ENCODE data around the gene SYT17.

SYT17 gene

DNA sequence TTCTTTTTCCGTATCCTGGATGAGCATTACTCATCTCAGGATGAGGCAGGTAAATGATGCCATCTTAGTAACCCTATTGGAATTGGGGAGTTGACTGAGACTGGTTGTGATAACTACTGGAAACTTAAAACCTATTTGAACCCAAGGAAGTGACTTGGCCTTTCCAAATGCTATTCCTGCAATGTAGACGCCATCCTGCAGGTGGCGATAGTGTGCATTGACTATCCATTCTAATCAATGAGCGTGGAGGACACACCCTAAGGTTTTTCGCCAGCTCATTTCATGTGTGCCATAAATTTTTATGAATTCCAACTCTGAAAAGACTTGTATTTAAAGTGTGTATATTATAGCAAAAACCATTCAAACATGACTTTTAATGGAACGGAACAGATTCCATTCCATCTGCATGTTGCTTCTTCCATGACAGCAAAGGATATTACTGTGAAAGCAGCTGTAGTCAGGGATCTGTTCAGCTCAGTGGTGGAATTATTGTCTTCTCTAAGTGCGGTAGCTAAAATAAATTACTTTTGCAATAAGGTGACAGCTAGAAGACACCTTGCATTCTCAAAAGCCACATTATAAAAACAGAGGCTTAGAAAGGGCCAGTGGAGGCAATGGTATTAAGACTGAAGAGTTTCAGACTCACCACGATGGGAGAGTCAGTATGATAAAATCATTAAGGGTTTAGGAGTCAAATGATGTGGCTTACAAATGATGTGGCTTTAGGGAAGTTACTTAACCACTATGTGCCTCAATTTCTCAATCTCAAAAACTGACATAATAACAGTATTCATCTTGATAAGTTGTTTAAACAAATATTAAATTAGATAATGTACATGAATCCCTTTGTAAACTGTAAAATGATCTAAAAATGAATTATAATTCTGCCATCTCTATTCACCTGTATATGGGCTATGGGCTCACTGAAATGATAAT lies 55.5 kb downstream of the SYT17 start:
- peak; percentile 5 for DNase-seq

DNA sequence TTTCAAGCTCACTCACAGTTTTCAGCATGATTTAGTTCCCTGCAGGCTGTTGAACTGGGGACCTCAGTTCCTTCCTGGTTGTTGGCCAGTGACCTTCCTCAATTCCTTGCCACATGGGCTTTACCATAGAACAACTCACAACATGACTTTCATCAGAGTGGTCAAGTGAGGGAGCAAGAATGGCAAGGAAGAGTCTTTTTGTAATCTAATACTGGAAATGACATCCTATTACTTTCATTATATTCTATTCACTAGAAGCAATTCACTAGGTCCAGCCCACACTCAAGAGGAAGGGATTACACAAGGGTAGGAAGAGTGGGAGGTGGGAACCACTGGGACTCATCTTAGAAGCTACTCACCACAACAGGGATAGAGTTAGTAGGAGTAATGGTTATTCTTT lies 57.6 kb downstream of the SYT17 start:
- DNase-seq: no peak

DNA sequence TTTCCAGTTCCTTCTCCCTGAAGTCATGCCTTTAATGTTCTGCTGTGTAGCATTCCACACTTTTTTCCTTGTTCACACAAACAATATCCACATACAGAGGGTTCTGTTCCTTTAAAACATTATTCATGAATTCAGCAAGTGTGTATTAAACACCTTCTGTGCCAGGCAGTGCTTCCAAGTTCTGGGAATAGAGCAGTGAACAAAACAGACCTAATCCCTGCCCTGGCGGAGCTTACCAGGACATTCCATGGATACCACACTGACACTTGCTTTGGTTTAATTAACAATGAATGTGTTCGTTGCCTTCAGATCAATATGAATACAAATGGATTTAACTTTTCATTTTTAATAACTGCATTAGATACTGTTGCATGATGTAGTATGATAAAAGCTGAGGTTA lies 59.6 kb downstream of the SYT17 start:
- DNase-seq: no peak

DNA sequence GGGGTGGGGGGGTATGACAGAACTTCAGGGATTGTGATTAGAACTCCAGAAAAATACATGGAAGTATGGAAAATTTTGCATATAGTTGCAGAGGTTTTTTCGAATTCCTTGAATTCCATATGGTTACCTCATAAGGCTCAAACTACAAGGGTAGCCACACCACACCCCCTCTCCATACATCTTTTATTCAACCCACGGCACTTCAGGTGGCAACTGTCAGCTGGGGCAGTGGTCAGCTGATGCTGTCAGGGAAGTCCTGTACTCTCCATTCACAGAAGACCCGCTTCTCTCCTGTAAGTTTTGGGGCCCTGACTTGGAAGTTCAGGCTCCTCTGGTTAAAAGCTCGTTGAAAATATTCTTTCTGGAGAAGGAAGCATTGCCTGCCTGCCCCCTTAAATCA lies 60.0 kb downstream of the SYT17 start:
- DNase-seq: no peak

DNA sequence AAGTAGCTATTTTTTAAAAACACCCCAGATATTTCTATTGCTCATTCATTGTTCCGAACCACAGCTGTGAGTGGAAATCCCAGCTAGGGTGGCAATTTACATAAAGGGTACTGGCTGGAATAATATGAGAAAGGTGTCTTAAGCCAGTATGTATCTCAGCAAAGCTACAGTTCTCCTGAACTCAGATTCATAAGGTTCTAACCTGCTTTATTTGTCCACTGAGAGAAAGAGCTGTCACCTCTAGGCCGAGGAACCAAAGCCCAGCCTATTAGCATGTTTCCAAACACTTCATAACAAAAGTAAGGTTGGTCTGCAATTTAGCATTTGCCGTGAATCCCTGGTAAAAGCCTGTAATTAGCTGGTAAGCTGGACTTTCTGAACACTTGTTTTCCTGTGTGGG lies 60.5 kb downstream of the SYT17 start:
- DNase-seq: no peak

DNA sequence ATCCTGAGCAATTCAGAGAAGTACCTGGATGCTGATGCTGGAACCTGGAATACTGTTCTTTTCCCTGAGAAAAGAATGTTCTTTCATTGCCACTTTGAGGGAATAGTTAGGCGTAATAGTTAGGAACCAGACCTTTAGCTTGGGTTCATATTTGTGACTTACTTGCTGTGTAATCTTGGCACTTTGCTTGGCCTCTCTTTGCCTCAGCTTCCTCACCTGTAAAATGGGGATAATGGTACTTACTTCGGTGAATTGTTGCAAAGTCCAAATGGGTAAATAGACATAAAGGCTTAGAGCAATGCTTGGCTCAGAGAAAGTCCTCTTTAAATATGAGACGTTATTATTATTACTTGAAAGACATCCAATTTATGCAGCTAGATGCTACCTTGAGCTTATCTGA lies 62.5 kb downstream of the SYT17 start:
- DNase-seq: no peak

DNA sequence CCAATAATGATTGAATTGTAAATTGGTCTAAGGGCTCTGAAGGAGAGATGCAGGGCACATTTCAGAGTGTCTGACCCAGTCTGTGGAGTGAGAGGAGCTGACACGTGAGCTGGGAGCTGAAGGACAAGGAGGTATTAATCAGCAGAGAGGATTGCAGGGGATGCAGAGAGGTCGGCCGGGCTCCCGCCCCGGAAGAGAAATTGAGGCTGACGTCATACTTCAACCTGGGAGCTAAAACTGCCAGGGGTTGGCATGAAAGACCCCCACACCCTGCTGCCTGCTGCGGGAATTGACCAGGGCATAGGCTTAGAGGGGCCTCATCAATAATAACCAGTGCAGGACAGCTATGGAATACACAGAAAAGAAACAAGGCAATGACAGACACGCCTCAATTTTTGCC lies 63.8 kb downstream of the SYT17 start:
- DNase-seq: no peak

DNA sequence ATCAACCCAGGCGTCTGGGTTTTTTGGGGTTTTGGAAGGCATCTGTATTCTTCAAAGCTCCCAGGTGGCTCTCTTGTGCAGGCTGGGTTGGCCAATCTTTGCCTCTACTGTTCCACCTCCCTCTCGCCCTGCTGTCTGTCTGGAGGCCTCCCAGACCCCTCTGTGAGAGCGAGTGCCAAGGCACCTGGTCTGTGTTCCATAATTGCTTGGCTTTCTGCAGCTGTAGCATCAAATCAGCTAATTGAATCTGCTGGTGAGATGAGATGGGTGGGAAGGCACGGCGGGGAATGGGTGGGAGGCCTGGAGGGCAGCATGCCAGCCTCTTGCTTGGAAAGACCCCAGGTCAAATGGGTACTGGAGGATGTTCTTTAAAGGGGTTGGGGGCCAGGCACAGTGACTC lies 64.9 kb downstream of the SYT17 start:
- DNase-seq: no peak

DNA sequence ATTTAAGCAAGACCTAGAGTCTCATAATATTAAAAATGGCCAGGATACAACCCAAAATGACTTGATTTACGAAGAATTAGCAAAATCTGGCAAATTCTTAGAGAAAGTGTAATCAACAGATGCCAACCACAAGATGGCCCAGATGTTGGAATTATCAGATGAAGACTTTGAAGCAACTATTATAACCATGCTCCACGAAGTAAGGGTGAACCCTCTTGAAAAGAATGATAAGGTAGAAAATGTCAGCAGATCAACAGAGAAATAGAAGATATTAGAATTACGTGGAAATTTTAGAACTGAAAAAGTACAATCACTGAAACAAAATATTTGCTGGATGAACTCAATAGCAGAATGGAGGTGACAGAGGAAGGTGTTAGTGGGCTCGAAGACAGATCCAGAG lies 67.4 kb downstream of the SYT17 start:
- no peak for DNase-seq

DNA sequence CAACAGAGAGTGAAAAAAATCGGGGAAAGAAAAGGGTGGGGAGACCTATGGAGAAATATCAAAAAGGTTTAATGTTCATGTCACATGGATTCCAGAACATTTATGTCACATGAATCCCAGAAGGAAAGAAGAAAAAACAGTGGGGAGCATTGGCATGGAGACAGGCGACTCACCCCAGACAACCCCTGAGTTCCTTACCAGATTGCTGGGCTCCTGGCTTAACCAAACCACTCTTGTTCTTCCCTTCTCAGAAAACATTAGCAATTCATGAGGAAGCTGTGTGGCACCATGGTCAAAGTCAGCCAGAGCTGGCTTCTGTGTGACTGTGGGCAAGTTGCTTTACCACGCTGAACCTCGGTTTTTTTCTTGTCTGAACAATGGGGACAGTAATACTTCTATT lies 67.8 kb downstream of the SYT17 start:
- DNase-seq: no peak

DNA sequence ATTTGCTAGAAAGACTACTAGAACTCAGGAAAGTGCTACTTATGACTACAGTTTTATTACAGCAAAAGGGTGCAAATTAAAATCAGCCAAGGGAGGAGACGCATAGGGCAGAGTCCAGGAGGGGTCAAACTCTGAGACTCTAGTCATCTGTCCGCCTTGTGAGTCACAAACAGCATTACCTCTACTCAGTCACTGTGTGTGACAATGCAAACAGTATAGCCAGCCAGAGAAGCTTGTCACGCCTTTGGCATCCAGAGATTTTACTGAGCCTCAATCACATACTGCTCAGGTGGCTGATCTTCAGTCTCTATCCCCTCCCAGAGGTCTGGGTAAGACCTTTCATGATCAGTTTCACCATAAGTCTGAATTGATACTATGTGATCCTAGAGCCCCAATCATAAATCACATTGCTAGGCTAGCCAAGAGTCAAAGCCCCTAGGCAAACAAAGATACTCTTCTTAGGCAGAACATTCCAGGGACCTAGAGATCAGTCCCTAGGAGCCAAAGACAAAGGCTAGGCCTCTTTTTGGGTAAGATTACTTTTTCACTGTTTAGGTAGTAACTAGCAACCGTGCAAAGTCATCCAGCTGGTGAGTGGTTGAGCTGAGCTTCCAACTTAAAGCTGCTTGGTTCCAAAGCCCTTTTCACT lies 68.6 kb downstream of the SYT17 start:
- DNase-seq: no peak

DNA sequence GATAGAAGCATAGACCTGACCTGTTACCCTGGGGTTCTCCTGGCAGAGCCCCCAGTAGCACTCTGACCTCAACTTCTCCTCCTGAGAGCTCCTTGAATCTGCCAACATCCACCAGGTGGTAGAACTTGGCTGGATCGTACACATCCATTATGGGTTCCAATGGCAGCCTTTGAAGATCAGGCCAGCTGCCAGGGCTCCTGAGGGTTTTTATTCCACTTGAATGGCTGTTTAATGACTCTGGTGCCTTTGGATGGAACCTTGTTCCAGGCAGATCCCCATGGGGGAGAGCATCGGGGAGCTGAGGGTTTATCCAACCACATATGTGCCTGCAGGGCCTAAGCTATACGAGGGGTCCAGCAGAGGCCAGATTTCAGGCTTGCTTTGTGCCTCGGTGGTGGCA lies 70.4 kb downstream of the SYT17 start:
- no peak for DNase-seq

DNA sequence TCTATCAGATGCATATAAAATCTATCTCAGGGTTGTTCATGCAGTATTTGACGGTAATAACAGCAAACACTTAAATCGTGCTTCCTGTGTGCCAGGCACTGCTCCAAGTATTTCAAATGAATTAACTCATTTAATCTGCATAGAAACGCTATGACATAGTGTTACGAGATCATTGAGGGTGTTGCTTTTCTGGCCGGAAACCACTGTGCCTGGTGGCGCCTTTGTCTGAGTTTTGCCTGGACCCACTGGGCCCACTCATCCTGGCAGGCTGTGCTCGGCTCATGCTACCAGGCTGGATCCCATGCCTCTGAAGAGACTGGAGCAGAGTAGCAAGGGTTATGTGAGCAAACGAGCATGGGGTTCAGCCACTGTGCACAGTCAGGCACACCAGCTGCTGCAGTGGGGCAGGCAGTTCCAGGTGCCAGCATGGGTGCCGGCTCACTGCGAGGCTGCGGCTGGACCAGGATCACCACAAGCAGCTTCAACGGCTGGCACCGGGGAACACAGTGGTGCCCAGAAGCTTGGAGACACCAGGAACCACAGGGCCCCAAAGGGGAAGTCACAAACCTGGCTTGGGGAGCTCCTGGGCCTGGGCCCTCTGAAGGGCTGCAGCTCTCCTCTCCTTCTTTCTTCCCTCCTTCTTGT lies 71.6 kb downstream of the SYT17 start:
- no peak for DNase-seq

DNA sequence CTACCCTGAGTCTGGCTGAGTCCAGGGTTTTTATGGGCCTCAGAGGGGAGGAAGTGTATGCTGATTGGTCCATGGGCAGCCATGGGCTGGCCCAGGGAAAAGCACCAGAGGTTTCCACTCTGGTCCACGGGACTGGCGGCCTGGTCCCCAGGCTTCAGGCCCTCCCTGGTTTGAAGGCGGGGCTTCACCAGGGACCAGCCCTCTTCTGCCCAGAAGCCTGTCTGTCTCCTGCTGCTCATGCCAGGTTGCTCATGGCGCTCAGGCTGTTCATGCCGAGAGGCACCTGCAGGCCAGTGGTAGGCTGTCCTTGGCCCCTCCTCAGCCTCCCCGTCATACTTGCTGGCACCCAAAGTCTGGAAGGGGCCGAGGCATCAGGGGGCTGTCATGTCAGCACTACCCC lies 72.5 kb downstream of the SYT17 start:
- DNase-seq: no peak

DNA sequence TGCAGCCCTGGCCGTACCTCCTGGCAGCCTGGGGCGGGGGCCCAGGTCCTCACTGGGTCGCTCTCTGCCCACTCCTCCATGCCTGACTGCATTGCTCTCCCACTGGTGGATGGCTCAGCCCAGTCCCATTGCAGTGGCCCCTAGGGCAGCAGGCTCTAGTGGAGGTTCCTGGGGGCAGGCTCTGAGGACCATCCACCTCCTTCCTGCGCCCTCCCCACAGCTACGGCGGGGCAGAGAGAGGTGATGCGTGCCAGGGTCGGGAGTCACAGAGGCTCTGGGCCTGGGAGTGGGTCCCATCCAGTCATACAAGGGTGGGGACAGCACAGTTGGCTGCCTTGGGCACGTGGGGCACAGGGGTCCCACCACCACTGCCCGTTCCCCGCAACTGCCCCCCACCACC lies 73.5 kb downstream of the SYT17 start:
- no peak for DNase-seq

DNA sequence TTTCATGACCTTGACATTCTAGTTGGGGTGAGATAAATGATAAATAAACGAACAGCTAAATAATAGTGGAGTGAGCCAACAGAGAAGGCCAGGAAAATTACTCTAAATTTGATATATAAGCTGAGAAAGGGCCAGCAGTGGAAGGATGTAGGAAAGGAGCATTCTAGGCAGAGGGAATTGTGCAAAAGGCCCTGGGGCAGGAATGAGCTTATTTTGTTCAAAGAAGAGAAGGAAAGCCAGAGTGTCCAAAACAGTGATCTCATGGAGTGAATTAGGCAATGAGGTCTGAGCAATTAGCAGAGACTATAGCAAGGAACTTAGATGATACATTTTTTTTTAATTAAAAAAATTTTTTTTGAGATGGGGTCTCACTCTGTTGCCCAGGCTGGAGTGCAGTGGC lies 74.1 kb downstream of the SYT17 start:
- no peak for DNase-seq

DNA sequence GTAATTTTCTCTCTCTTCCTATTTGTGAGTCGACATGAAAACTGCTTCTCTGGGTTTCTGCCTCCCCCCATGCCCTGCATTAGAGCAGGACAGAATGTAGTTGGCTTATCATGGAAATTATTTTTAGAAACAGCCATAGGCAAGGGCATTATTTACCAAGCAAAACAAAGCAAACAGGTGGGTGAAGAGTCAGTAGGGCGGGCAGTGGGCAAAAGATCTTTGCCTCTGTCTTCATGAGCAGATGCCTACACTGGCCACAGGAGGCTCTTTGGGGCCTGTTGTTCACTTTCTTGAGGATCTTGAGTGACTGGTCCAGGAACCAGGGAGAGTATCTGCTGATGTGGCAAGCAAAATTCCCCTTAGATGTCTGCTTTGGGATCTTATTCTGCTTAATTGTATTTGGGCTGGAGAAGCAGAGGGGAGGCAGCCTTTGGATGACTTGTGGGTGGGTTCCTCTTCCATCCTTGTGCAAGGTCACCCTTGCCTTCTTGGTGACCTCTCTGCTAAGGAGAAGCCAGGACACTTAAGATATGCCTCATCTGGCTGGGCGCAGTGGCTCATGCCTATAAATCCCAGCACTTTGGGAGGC lies 75.0 kb downstream of the SYT17 start:
- no peak for DNase-seq

DNA sequence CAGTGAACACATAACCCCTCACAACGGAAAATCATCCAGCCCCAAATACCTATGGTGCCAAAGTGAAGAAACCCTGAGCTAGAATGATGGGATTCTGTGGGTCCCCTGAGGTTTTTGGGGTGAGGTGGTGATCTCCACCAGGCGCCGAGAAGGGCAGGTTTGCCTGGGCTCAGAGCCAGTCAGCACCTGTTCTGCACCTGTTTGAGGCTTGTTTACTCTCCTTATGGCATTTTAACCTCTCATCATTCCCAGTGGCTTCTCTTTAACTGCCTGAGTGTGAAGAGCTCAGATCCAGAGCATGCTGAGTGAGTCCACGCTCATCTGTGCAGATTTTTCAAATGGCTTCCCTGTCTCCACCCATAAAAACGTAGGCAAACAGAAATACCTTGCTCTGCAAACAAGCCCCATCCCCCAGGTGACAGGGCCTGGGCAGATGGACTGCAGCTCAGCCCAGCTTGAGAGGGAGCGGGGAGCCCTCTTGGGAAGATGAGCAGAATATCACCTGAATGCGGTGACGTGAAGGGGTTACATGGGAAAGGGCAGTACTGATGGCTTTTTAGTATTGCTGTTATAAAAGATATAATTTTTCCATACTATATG lies 77.4 kb downstream of the SYT17 start:
- no peak for DNase-seq

DNA sequence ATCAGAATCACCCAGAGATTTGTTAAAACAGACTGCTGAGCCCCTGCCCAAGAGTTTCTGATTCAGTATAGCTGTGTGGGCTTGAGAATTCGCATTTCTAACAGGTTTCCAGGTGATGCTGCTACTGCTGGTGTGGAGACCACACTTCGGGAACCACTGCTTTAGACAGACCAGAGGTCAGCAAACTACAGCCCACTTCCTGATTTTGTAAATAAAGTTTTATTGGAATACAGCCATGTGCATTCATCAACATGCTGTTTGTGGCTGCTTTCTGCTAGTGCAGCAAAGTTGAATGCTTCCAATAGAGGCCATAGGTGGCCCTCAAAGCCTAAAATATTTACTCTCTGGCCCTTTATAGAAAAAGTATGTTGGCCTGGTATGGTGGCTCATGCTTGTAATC lies 84.9 kb downstream of the SYT17 start:
- no peak for DNase-seq

DNA sequence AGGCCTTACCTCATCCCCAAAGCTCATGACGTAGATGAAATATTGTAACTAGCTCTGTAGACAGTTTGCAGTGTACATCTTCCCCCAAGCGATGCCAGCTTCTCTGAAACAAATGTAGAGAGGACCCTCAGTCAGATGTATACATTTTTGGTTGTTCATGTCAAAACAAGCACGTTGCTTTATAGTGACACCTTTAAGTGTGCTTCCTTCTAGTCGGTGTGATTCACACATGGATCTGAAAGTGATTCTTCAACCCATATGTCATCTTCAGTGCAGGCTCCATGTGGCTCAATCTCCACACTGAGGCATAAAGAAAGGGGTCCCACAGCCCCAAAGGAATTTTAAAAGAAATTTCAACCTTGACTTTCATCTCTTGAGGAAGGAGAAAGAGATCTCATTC lies 86.6 kb downstream of the SYT17 start:
- no peak for DNase-seq

DNA sequence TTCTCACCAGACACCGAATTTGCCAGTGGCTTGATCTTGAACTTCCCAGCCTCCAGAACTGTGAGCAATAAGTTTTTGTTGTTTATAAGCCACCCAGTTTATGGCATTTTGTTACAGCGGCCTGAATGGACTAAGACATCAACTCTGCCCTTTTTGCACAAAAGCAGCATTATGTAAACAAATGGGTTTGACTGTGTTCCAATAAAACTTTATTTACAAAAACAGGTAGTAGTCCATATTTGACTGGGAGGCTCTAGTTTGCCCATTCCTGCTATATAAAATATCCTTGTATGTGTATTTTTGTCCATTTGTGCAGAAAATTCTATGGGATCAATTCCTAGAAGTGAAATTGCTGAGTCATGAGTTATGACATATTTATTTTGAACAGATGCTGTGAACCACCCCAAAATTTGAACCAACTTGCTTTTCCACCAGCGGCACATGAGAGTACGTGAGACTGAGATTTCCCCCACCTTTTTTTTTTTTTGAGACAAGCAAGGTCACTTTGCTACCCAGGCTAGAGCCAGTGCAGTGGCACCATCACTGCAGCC lies 96.2 kb downstream of the SYT17 start:
- no peak for DNase-seq

DNA sequence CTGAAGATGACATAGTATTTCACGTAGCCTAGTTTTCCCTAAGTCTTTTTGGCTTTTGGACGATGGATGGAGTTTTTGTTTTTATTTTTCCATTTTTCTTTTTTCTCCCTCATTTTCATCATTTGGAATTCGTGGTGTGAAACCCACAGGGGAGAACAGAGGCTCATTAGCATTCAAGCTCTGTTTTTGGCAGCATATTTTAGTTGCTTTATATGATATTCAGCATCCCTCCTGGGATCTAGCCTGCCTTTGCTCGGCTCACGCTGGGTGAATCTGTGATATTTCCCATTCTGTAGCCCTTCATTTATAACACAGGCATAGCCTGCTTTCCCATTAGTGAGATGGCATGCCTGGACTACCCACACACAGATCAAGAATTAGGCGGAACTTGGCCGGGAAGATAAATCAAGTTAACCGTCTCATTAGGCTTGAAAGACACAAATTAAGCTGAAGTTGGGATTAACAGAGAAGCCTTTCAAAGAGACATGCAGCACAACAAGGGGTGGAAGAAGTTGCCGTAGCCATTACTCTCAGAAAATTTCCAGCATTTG lies 97.4 kb downstream of the SYT17 start:
- no peak for DNase-seq

DNA sequence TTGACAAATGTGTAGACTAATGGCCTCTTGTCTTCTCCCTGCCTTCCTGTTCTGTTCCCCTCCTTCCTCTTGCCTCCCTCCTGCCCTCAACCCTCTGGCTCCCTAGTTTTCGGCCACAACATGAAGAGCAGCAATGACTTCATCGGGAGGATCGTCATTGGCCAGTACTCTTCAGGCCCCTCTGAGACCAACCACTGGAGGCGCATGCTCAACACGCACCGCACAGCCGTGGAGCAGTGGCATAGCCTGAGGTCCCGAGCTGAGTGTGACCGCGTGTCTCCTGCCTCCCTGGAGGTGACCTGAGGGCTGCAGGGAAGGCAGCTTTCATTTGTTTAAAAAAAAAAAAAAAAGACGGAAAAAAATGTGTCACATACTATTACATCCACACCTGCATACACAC lies 98.7 kb downstream of the SYT17 start:
- no peak for DNase-seq
